ENCODE data around the gene SASH1. TPM values are rescaled to one million over a fixed set of nuclear protein-coding genes. Genes with fewer than 3 reads are reported as not detected.
A peak's percentile ranks its signal among the peaks of the same experiment; 100 is the strongest.

Gene SASH1
- total RNA-seq, 2 donors from 2014 or later = 4.6 to 12.4 TPM

DNA sequence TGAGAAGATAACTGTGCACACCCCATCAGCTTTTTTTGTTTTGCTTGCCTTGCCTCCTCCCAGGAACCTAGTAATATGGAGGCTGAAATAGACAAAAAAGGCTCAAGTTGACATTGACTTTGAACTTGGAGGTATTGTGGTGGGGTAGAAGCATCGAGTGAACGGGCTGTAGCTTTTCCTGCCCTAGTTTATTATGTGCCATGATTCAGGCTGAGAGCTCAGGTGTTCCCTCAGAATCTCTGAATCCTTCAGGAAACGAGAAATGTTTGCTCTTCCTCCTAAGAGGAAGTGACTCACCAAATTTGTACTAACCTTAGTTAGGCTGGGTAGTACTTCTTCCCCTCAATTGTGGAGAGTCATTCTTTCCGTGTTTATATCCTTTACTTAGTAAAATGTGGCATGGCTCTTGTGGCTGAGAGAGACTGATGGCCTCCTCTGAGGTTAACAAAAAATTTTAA lies 98.8 kb downstream of the SASH1 start:
- Histone ChIP-seq H3K4me3 (ENCODE audit: low read length) (no peak overlapping the region), H3K27ac (ENCODE audit: low read depth, low read length) (peak overlapping the region; percentile 12), H3K9me3 (ENCODE audit: control insufficient read depth, low read length) (no peaks in the 10 kb centered on the region), H3K9ac (ENCODE audit: extremely low read depth, low read length, poor library complexity, severe bottlenecking) (no peak overlapping the region), H3K27me3 (ENCODE audit: control insufficient read depth, insufficient read depth, low read length, poor library complexity, severe bottlenecking) (no peaks in the 10 kb centered on the region), H3K36me3 (ENCODE audit: control insufficient read depth, insufficient read depth, low read length) (no peaks in the 10 kb centered on the region), H3K4me1 (ENCODE audit: control insufficient read depth, insufficient read depth, low read length) (no peaks in the 10 kb centered on the region)
- H3K27ac Mint-ChIP-seq = peak overlapping the region; percentile 46
- H3K4me3 Mint-ChIP-seq = no peak overlapping the region
- no peaks in the 10 kb centered on the region for H3K27me3 Mint-ChIP-seq (ENCODE audit: insufficient read depth)
- TF ChIP-seq, protein P1, sequence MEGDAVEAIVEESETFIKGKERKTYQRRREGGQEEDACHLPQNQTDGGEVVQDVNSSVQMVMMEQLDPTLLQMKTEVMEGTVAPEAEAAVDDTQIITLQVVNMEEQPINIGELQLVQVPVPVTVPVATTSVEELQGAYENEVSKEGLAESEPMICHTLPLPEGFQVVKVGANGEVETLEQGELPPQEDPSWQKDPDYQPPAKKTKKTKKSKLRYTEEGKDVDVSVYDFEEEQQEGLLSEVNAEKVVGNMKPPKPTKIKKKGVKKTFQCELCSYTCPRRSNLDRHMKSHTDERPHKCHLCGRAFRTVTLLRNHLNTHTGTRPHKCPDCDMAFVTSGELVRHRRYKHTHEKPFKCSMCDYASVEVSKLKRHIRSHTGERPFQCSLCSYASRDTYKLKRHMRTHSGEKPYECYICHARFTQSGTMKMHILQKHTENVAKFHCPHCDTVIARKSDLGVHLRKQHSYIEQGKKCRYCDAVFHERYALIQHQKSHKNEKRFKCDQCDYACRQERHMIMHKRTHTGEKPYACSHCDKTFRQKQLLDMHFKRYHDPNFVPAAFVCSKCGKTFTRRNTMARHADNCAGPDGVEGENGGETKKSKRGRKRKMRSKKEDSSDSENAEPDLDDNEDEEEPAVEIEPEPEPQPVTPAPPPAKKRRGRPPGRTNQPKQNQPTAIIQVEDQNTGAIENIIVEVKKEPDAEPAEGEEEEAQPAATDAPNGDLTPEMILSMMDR (conservative IDR thresholded peaks at IDR 0.05) = no peak
- 80 to 96% methylated on average over 4 of the region's 4 CpGs for WGBS, 2 experiments (ENCODE audit: insufficient coverage in 1 of 2, insufficient read length in 1 of 2)
- H3K9me3 Mint-ChIP-seq = no peaks in the 10 kb centered on the region
- no peak for DNase-seq
- no peaks in the 10 kb centered on the region for H3K36me3 Mint-ChIP-seq (ENCODE audit: low read depth)
- peaks cover 12% of the 10 kb centered on the region for H3K4me1 Mint-ChIP-seq

GRCh38 chr6:148443798-148444560 lies 101.3 kb downstream of the SASH1 start:
- no peak overlapping the region for H3K9ac ChIP-seq (ENCODE audit: extremely low read depth, low read length, poor library complexity, severe bottlenecking)
- no peaks in the 10 kb centered on the region for H3K4me1 ChIP-seq (ENCODE audit: control insufficient read depth, insufficient read depth, low read length)
- peaks cover 34% of the 10 kb centered on the region for H3K4me1 Mint-ChIP-seq
- no peak overlapping the region for H3K27ac ChIP-seq (ENCODE audit: low read depth, low read length)
- DNase-seq = peak; percentile 49
- H3K4me3 ChIP-seq (ENCODE audit: low read length) = no peak overlapping the region
- H3K9me3 Mint-ChIP-seq = no peaks in the 10 kb centered on the region
- 88 to 89% methylated on average over 6 to 7 of the region's 7 CpGs for WGBS, 2 experiments (ENCODE audit: insufficient coverage in 1 of 2, insufficient read length in 1 of 2)
- H3K27me3 Mint-ChIP-seq (ENCODE audit: insufficient read depth) = no peaks in the 10 kb centered on the region
- no peaks in the 10 kb centered on the region for H3K27me3 ChIP-seq (ENCODE audit: control insufficient read depth, insufficient read depth, low read length, poor library complexity, severe bottlenecking)
- no peak overlapping the region for H3K27ac Mint-ChIP-seq
- H3K36me3 ChIP-seq (ENCODE audit: control insufficient read depth, insufficient read depth, low read length) = no peaks in the 10 kb centered on the region
- TF ChIP-seq, protein P1 (conservative IDR thresholded peaks at IDR 0.05) = no peak
- H3K4me3 Mint-ChIP-seq = no peak overlapping the region
- no peaks in the 10 kb centered on the region for H3K9me3 ChIP-seq (ENCODE audit: control insufficient read depth, low read length)
- H3K36me3 Mint-ChIP-seq (ENCODE audit: low read depth) = no peaks in the 10 kb centered on the region

DNA sequence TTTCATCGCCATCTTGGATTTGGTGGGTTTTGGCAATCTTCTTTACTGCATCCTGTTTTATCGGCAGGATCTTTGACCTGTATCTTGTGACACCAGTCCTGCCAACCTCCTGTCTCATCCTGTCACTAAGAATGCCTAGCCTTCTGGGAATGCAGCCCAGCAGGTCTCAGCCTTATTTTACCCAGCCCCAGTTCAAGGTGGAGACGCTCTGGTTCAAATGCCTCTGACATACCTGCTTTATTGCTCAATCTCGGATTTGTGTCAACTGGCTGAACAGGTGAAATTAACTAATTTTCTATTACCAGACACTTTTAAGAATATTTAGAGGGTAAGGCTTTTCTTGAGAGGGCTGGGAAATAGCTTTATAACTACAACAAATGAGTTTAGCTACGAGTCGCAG lies 102.5 kb downstream of the SASH1 start:
- Histone ChIP-seq H3K9me3 (ENCODE audit: control insufficient read depth, low read length) (no peaks in the 10 kb centered on the region), H3K36me3 (ENCODE audit: control insufficient read depth, insufficient read depth, low read length) (peaks cover 6% of the 10 kb centered on the region), H3K4me3 (ENCODE audit: low read length) (no peak overlapping the region), H3K27me3 (ENCODE audit: control insufficient read depth, insufficient read depth, low read length, poor library complexity, severe bottlenecking) (no peaks in the 10 kb centered on the region), H3K9ac (ENCODE audit: extremely low read depth, low read length, poor library complexity, severe bottlenecking) (no peak overlapping the region), H3K27ac (ENCODE audit: low read depth, low read length) (no peak overlapping the region), H3K4me1 (ENCODE audit: control insufficient read depth, insufficient read depth, low read length) (no peaks in the 10 kb centered on the region)
- peaks cover 31% of the 10 kb centered on the region for H3K4me1 Mint-ChIP-seq
- WGBS, 2 experiments (ENCODE audit: insufficient coverage in 1 of 2, insufficient read length in 1 of 2) = 81 to 84% methylated on average over 6 of the region's 6 CpGs
- H3K9me3 Mint-ChIP-seq = no peaks in the 10 kb centered on the region
- peak; percentile 17 for DNase-seq
- H3K27ac Mint-ChIP-seq = no peak overlapping the region
- H3K36me3 Mint-ChIP-seq (ENCODE audit: low read depth) = peaks cover 4% of the 10 kb centered on the region
- TF ChIP-seq, protein P1 (conservative IDR thresholded peaks at IDR 0.05) = no peak
- no peaks in the 10 kb centered on the region for H3K27me3 Mint-ChIP-seq (ENCODE audit: insufficient read depth)
- H3K4me3 Mint-ChIP-seq = no peak overlapping the region
